CD14-positive monocyte (primary cell): Measurements from ENCODE around the gene TPRKB. TPM values are rescaled to one million over a fixed set of nuclear protein-coding genes. Genes with fewer than 3 reads are reported as not detected.
"Not testable (repeated sequence)": the region's sequence is repeated elsewhere in the genome, so short reads cannot be mapped to it uniquely, and the experiment has no call there.

Experiments
- DNase-seq, 3 donors: peaks; one replicate each; pipeline ENCODE4 v3.0.0-alpha.2; 2011 to 2022
- H2AFZ ChIP-seq: 2 replicates; pipeline ENCODE4 v1.6.0; 2012; ENCODE audit warnings: mild to moderate bottlenecking, low read depth, low read length, inconsistent platforms; ENCODE audit not compliant: insufficient read depth, poor library complexity, severe bottlenecking
- H3K27ac ChIP-seq, 2 donors: 1 replicate in 1 of 2; 2 replicates in 1 of 2; pipeline ENCODE4 v1.5.1; 2012 to 2013; ENCODE audit warnings: low read length in 2 of 2, control low read depth in 1 of 2, inconsistent platforms in 1 of 2, low read depth in 1 of 2, mild to moderate bottlenecking in 1 of 2
- H3K27me3 ChIP-seq, 2 donors: one replicate each; pipeline versions ENCODE4 v1.6.0 to v1.6.1; 2011 to 2013; ENCODE audit warnings: low read length in 2 of 2; ENCODE audit not compliant: control insufficient read depth in 2 of 2, insufficient read depth in 2 of 2
- H3K36me3 ChIP-seq, 2 donors: replicated peaks in 1 of 2; 1 replicate in 1 of 2; 2 replicates in 1 of 2; pipeline versions ENCODE4 v1.5.1 to v1.6.1; 2012 to 2013; ENCODE audit warnings: low read length in 2 of 2, control low read depth in 1 of 2, inconsistent platforms in 1 of 2, mild to moderate bottlenecking in 1 of 2; ENCODE audit not compliant: insufficient read depth in 2 of 2, control insufficient read depth in 1 of 2
- H3K4me1 ChIP-seq, 2 donors: 1 replicate in 1 of 2; 2 replicates in 1 of 2; pipeline versions ENCODE4 v1.5.1 to v1.6.1; 2012 to 2013; ENCODE audit warnings: low read length in 2 of 2, control low read depth in 1 of 2, inconsistent platforms in 1 of 2, mild to moderate bottlenecking in 1 of 2, moderate library complexity in 1 of 2; ENCODE audit not compliant: insufficient read depth in 2 of 2, control insufficient read depth in 1 of 2
- H3K4me2 ChIP-seq: replicated peaks from 2 replicates; pipeline ENCODE3; 2012; ENCODE audit warnings: low read length, moderate library complexity, mild to moderate bottlenecking; ENCODE audit not compliant: poor library complexity, severe bottlenecking; ENCODE audit errors: extremely low read depth
- H3K4me3 ChIP-seq, 3 experiments: fragments of 200-600 bp in 1 of 3; sonication (generic) in 1 of 3; replicated peaks in 1 of 3; 1 replicate in 2 of 3; 2 replicates in 1 of 3; pipeline ENCODE4 v1.5.1; 2011 to 2013; ENCODE audit warnings: low read length in 3 of 3, mild to moderate bottlenecking in 3 of 3, control low read depth in 2 of 3, low read depth in 2 of 3, inconsistent platforms in 1 of 3, moderate library complexity in 1 of 3
- H3K79me2 ChIP-seq: 2 replicates; pipeline ENCODE4 v1.6.0; 2012; ENCODE audit warnings: mild to moderate bottlenecking, control low read depth, inconsistent platforms, low read length, moderate library complexity; ENCODE audit not compliant: insufficient read depth
- H3K9ac ChIP-seq: 2 replicates; pipeline ENCODE4 v1.6.0; 2017; ENCODE audit warnings: low read length, mild to moderate bottlenecking; ENCODE audit not compliant: insufficient read depth, poor library complexity, severe bottlenecking
- H3K9me3 ChIP-seq, 2 donors: replicated peaks in 1 of 2; 1 replicate in 1 of 2; 2 replicates in 1 of 2; pipeline versions ENCODE4 v1.5.1 to v1.6.1; 2012 to 2013; ENCODE audit warnings: low read length in 2 of 2, control low read depth in 1 of 2; ENCODE audit not compliant: control insufficient read depth in 1 of 2, insufficient read depth in 1 of 2
- H4K20me1 ChIP-seq: 2 replicates; pipeline ENCODE4 v1.6.0; 2012; ENCODE audit warnings: mild to moderate bottlenecking, low read length, control low read depth, moderate library complexity; ENCODE audit not compliant: insufficient read depth
- H3K27ac Mint-ChIP-seq, 7 donors: one replicate each; pipeline ENCODE4 v1.8.0; 2020; ENCODE audit warnings: mild to moderate bottlenecking in 7 of 7, mixed read lengths in 7 of 7, moderate library complexity in 6 of 7, inconsistent platforms in 2 of 7
- H3K27me3 Mint-ChIP-seq, 3 donors: one replicate each; pipeline ENCODE4 v1.8.0; 2021 to 2022; ENCODE audit warnings: low read depth in 3 of 3, mild to moderate bottlenecking in 3 of 3, mixed read lengths in 3 of 3, moderate library complexity in 3 of 3, inconsistent platforms in 1 of 3
- H3K36me3 Mint-ChIP-seq, 2 donors: one replicate each; pipeline ENCODE4 v1.8.0; 2020; ENCODE audit warnings: mixed read lengths in 2 of 2, inconsistent platforms in 1 of 2, mild to moderate bottlenecking in 1 of 2
- H3K4me1 Mint-ChIP-seq: one replicate; pipeline ENCODE4 v1.8.0; 2020; ENCODE audit warnings: mild to moderate bottlenecking, mixed read lengths
- H3K4me3 Mint-ChIP-seq, 2 donors: one replicate each; pipeline ENCODE4 v1.8.0; 2020; ENCODE audit warnings: mild to moderate bottlenecking in 2 of 2, mixed read lengths in 2 of 2, moderate library complexity in 1 of 2
- H3K9me3 Mint-ChIP-seq, 7 donors: one replicate each; pipeline ENCODE4 v1.8.0; 2020 to 2022; ENCODE audit warnings: mixed read lengths in 7 of 7, mild to moderate bottlenecking in 6 of 7, moderate library complexity in 6 of 7, inconsistent platforms in 2 of 7
- CTCF ChIP-seq: fragments of 200-600 bp; IDR thresholded peaks from one replicate; pipeline ENCODE4 v1.8.0; 2022; ENCODE audit warnings: antibody characterized with exemption, mild to moderate bottlenecking
- WGBS: methylation state at CpG from one replicate; pipeline ENCODE4 v1.1.5; 2013; ENCODE audit warnings: missing lambda C conversion rate; ENCODE audit not compliant: insufficient coverage; 5-methylcytosine and 5-hydroxymethylcytosine counted together
- intact Hi-C, 2 donors: fragments of 100-400 bp; cut with micrococcal nuclease; formaldehyde crosslinking; loops; one replicate each; pipeline versions ENCODE4 v1.15.0 to v1.15.1; 2023
- polyA plus RNA-seq, 3 donors: library from polyadenylated mRNA; depleted of rRNA in 1 of 3; unstranded in 2 of 3; stranded (reverse) in 1 of 3; fragments of 300-500 nt in 2 of 3; fragments of >200 nt in 1 of 3; fragmentation: Illumina TruSeq in 2 of 3; gene quantifications; 1 replicate in 2 of 3; 2 replicates in 1 of 3; pipeline ENCODE4 v1.2.3, GENCODE V29; 2012 to 2021

Gene TPRKB
- polyA plus RNA-seq, 3 donors, result 26.9 to 69.1 (median 65.8) TPM

GRCh38 chr2:73697606-73698005 is 39.5 kb downstream of the TPRKB start:
- intact Hi-C loops, result no loop called here
- H3K9me3 ChIP-seq, result peaks cover 0 to 3% of the 10 kb centered on the region in 2 donors

GRCh38 chr2:73696985-73697384 is 40.2 kb downstream of the TPRKB start:
- peaks cover 30% of the 10 kb centered on the region for H3K4me1 Mint-ChIP-seq
- peak overlapping the region in 1 of 7 donors; percentile 20 for H3K27ac Mint-ChIP-seq
- H3K27me3 ChIP-seq, H3K79me2 ChIP-seq, H3K36me3 ChIP-seq, H3K9me3 Mint-ChIP-seq, DNase-seq, H3K9me3 ChIP-seq, H4K20me1 ChIP-seq, H3K4me2 ChIP-seq, H3K36me3 Mint-ChIP-seq, H3K4me3 ChIP-seq, H3K9ac ChIP-seq, H3K4me3 Mint-ChIP-seq, H3K27ac ChIP-seq, H3K27me3 Mint-ChIP-seq, H2AFZ ChIP-seq, intact Hi-C loops: not testable (repeated sequence)
- peaks cover 21 to 26% of the 10 kb centered on the region in 2 donors for H3K4me1 ChIP-seq
- 100% methylated on average over 1 of the region's 1 CpG for WGBS

More at GRCh38 chr2:73697606-73698005, 39.5 kb downstream of the TPRKB start:
- Histone ChIP-seq H3K4me3 (no peak overlapping the region), H3K4me1 (peaks cover 21 to 26% of the 10 kb centered on the region in 2 donors), H3K4me2 (no peak overlapping the region), H3K27me3 (no peaks in the 10 kb centered on the region), H4K20me1 (no peaks in the 10 kb centered on the region), H3K27ac (no peak overlapping the region), H3K79me2 (no peaks in the 10 kb centered on the region), H3K9ac (no peak overlapping the region), H3K36me3 (no peaks in the 10 kb centered on the region), H2AFZ (no peak overlapping the region)
- Mint-ChIP-seq H3K9me3 (peaks cover 0 to 6% (median 0%) of the 10 kb centered on the region in 7 donors), H3K27ac (no peak overlapping the region), H3K4me1 (peaks cover 30% of the 10 kb centered on the region), H3K36me3 (no peaks in the 10 kb centered on the region), H3K4me3 (no peak overlapping the region), H3K27me3 (peaks cover 0 to 3% (median 0%) of the 10 kb centered on the region in 3 donors)
- no peak for TF ChIP-seq CTCF
- 92% methylated on average over 2 of the region's 3 CpGs for WGBS
- DNase-seq, result no peak

GRCh38 chr2:73696521-73696920 is 40.6 kb downstream of the TPRKB start:
- H3K36me3 ChIP-seq, H3K4me3 Mint-ChIP-seq: not testable (repeated sequence)
- no CpG with 5 or more reads among the region's 3 CpGs for WGBS

More at GRCh38 chr2:73696521-73696920, 40.6 kb downstream of the TPRKB start:
- H2AFZ ChIP-seq, H3K27me3 ChIP-seq, H3K27ac Mint-ChIP-seq, H3K27me3 Mint-ChIP-seq, H3K9ac ChIP-seq, H3K9me3 ChIP-seq, DNase-seq, H3K4me3 ChIP-seq, intact Hi-C loops, H3K79me2 ChIP-seq, H3K36me3 Mint-ChIP-seq, H3K9me3 Mint-ChIP-seq, H3K27ac ChIP-seq, H3K4me2 ChIP-seq, H4K20me1 ChIP-seq: not testable (repeated sequence)
- H3K4me1 Mint-ChIP-seq, result peaks cover 25% of the 10 kb centered on the region
- H3K4me1 ChIP-seq, result peaks cover 17 to 22% of the 10 kb centered on the region in 2 donors
